SJCRH30 (cell line): ENCODE results near the gene TRIM37. TPM values are rescaled to one million over a fixed set of nuclear protein-coding genes. Genes with fewer than 3 reads are reported as not detected.

Experiments used
- total RNA-seq: library from RNA; depleted of rRNA; stranded (reverse); fragments of >200 nt; shearing (Covaris generic); gene quantifications from 2 replicates; pipeline ENCODE4 v1.2.3, GENCODE V29; 2014; rRNA removed

Gene TRIM37
- total RNA-seq, 1 experiment from 2014 or later: 44.9 TPM

Other genes with a start within 250 kb of the TRIM37 start
- 174 and 210 TPM in 2 replicates for gene SKA2, start 48.3 kb upstream of the TRIM37 start, total RNA-seq
- gene PRR11, start 48.9 kb upstream of the TRIM37 start, total RNA-seq: 72.8 and 77.8 TPM in 2 replicates
- gene SMG8, start 103.2 kb upstream of the TRIM37 start, total RNA-seq: 24.0 and 24.3 TPM in 2 replicates
- 0.20 and 0.49 TPM in 2 replicates for gene GDPD1, start 113.6 kb upstream of the TRIM37 start, total RNA-seq
- gene YPEL2, start 224.8 kb upstream of the TRIM37 start, total RNA-seq: 1.6 and 1.8 TPM in 2 replicates